HEK293 (cell line): Measurements from ENCODE around the gene EDAR.

ENCODE experiments used
- CTCF ChIA-PET: fragments of 350-600 bp; formaldehyde crosslinking; extraction: SDS; loops from one replicate; lab custom pipeline; 2021; ENCODE audit warnings: antibody characterized with exemption; lab: Yijun Ruan, JAX
- POLR2A ChIA-PET: fragments of 300-600 bp; formaldehyde crosslinking; extraction: SDS; loops from one replicate; lab custom pipeline; 2020; ENCODE audit warnings: antibody characterized with exemption, inconsistent platforms; lab: Yijun Ruan, JAX
- H3K27ac ChIP-seq: fragments of 200-500 bp; sonication (Bioruptor generic); 2 replicates; pipeline ENCODE4 v1.5.1; 2014; ENCODE audit warnings: low read depth, low read length, control low read depth, inconsistent platforms; ENCODE audit errors: extremely low read depth
- H3K36me3 ChIP-seq, 2 experiments: fragments of 200-500 bp in 1 of 2; sonication (Bioruptor generic) in 1 of 2; 1 replicate in 1 of 2; 2 replicates in 1 of 2; pipeline ENCODE4 v1.5.1; 2014 to 2017; ENCODE audit warnings: inconsistent platforms in 2 of 2, low read length in 2 of 2; ENCODE audit not compliant: control insufficient read depth in 2 of 2, insufficient read depth in 1 of 2
- H3K4me1 ChIP-seq: fragments of 200-500 bp; sonication (Bioruptor generic); 2 replicates; pipeline ENCODE4 v1.5.1; 2014; ENCODE audit warnings: mild to moderate bottlenecking, low read length, inconsistent platforms; ENCODE audit not compliant: control insufficient read depth, insufficient read depth
- H3K4me3 ChIP-seq: 2 replicates; pipeline ENCODE4 v1.5.1; 2011; ENCODE audit warnings: low read depth, mild to moderate bottlenecking, control low read depth, low read length, moderate library complexity
- H3K9me3 ChIP-seq: fragments of 200-500 bp; sonication (Bioruptor generic); 2 replicates; pipeline ENCODE4 v1.5.1; 2014; ENCODE audit warnings: low read depth, low read length, inconsistent platforms; ENCODE audit not compliant: control insufficient read depth, insufficient read depth
- GLIS2 ChIP-seq: fragments of 450-650 bp; formaldehyde crosslinking; IDR thresholded peaks from 2 replicates; pipeline ENCODE4 v1.5.1; 2016; ENCODE audit warnings: missing biosample characterization, missing genetic modification characterization
- HOXD13 ChIP-seq: sonication (generic); formaldehyde crosslinking; IDR thresholded peaks from 2 replicates; pipeline ENCODE4 v1.8.0; 2022; ENCODE audit warnings: missing genetic modification reagents, borderline replicate concordance
- PRDM2 ChIP-seq: fragments of 450-650 bp; formaldehyde crosslinking; IDR thresholded peaks from 2 replicates; pipeline ENCODE4 v1.5.1; 2016; ENCODE audit warnings: missing biosample characterization, missing genetic modification characterization, borderline replicate concordance
- SP3 ChIP-seq: fragments of 450-650 bp; formaldehyde crosslinking; IDR thresholded peaks from 2 replicates; pipeline ENCODE4 v1.5.1; 2016; ENCODE audit warnings: missing biosample characterization, missing genetic modification characterization
- ZBTB8A ChIP-seq: fragments of 450-650 bp; formaldehyde crosslinking; IDR thresholded peaks from 2 replicates; pipeline ENCODE4 v1.5.1; 2016; ENCODE audit warnings: missing biosample characterization, missing genetic modification characterization
- ZFP3 ChIP-seq: fragments of 450-650 bp; formaldehyde crosslinking; IDR thresholded peaks from 2 replicates; pipeline ENCODE4 v1.5.1; 2016; ENCODE audit warnings: low read depth, missing biosample characterization, missing genetic modification characterization
- ZNF10 ChIP-seq: fragments of 450-650 bp; formaldehyde crosslinking; IDR thresholded peaks from 2 replicates; pipeline ENCODE4 v1.5.1; 2017; ENCODE audit warnings: missing biosample characterization, missing genetic modification characterization
- ZNF112 ChIP-seq: fragments of 450-650 bp; formaldehyde crosslinking; IDR thresholded peaks from 2 replicates; pipeline ENCODE4 v1.5.0; 2017; ENCODE audit warnings: missing biosample characterization, missing genetic modification characterization
- ZNF184 ChIP-seq: fragments of 450-650 bp; IDR thresholded peaks from 2 replicates; pipeline ENCODE4 v1.5.1; 2018; ENCODE audit warnings: missing biosample characterization, mild to moderate bottlenecking, missing genetic modification characterization
- ZNF19 ChIP-seq: fragments of 450-650 bp; formaldehyde crosslinking; IDR thresholded peaks from 2 replicates; pipeline ENCODE4; 2016; ENCODE audit warnings: missing biosample characterization, missing genetic modification characterization, low read depth
- ZNF24 ChIP-seq: fragments of 450-650 bp; formaldehyde crosslinking; IDR thresholded peaks from 2 replicates; pipeline ENCODE4 v1.5.1; 2016; ENCODE audit warnings: missing biosample characterization, missing genetic modification characterization
- ZNF266 ChIP-seq: fragments of 450-650 bp; formaldehyde crosslinking; IDR thresholded peaks from 2 replicates; pipeline ENCODE4 v1.5.1; 2016; ENCODE audit warnings: missing biosample characterization, missing genetic modification characterization, low read depth
- ZNF274 ChIP-seq, 2 experiments: fragments of 200-500 bp in 1 of 2; fragments of 450-650 bp in 1 of 2; sonication (Bioruptor generic) in 1 of 2; formaldehyde crosslinking in 1 of 2; IDR thresholded peaks; 2 replicates each; pipeline versions ENCODE4 v1.5.1 to v1.6.1; 2014 to 2016; ENCODE audit warnings: borderline replicate concordance in 1 of 2, inconsistent platforms in 1 of 2, low read length in 1 of 2, missing biosample characterization in 1 of 2, missing genetic modification characterization in 1 of 2
- ZNF292 ChIP-seq: fragments of 450-650 bp; formaldehyde crosslinking; IDR thresholded peaks from 2 replicates; pipeline ENCODE4 v1.5.1; 2016; ENCODE audit warnings: low read depth, missing biosample characterization, missing genetic modification characterization, borderline replicate concordance
- ZNF362 ChIP-seq: fragments of 450-650 bp; formaldehyde crosslinking; IDR thresholded peaks from 2 replicates; pipeline ENCODE4 v1.5.1; 2016; ENCODE audit warnings: missing biosample characterization, missing genetic modification characterization
- ZNF37A ChIP-seq: fragments of 450-650 bp; IDR thresholded peaks from 2 replicates; pipeline ENCODE4 v1.5.1; 2018; ENCODE audit warnings: missing biosample characterization, missing genetic modification characterization
- ZNF391 ChIP-seq: fragments of 450-650 bp; formaldehyde crosslinking; IDR thresholded peaks from 2 replicates; pipeline ENCODE4 v1.5.1; 2016; ENCODE audit warnings: low read depth, missing biosample characterization, missing genetic modification characterization, borderline replicate concordance
- ZNF423 ChIP-seq: fragments of 450-650 bp; formaldehyde crosslinking; IDR thresholded peaks from 2 replicates; pipeline ENCODE4 v1.5.1; 2016; ENCODE audit warnings: missing biosample characterization, missing genetic modification characterization
- ZNF596 ChIP-seq: fragments of 450-650 bp; IDR thresholded peaks from 2 replicates; pipeline ENCODE4 v1.5.0; 2018; ENCODE audit warnings: missing biosample characterization, mild to moderate bottlenecking, missing genetic modification characterization, moderate library complexity
- ZNF610 ChIP-seq: fragments of 450-650 bp; formaldehyde crosslinking; IDR thresholded peaks from 2 replicates; pipeline ENCODE4 v1.5.1; 2016; ENCODE audit warnings: missing biosample characterization, missing genetic modification characterization, borderline replicate concordance
- ZNF658 ChIP-seq: fragments of 450-650 bp; formaldehyde crosslinking; IDR thresholded peaks from 2 replicates; pipeline ENCODE4; 2016; ENCODE audit warnings: missing biosample characterization, missing genetic modification characterization
- ZNF791 ChIP-seq: fragments of 450-650 bp; formaldehyde crosslinking; IDR thresholded peaks from 2 replicates; pipeline ENCODE4 v1.5.1; 2016; ENCODE audit warnings: missing biosample characterization, missing genetic modification characterization
- ZNF792 ChIP-seq: fragments of 450-650 bp; formaldehyde crosslinking; IDR thresholded peaks from 2 replicates; pipeline ENCODE4 v1.5.1; 2016; ENCODE audit warnings: missing biosample characterization, missing genetic modification characterization
- ZNF843 ChIP-seq: fragments of 450-650 bp; formaldehyde crosslinking; IDR thresholded peaks from 2 replicates; pipeline ENCODE4 v1.5.1; 2016; ENCODE audit warnings: missing biosample characterization, missing genetic modification characterization
- ZSCAN18 ChIP-seq: fragments of 450-650 bp; formaldehyde crosslinking; IDR thresholded peaks from 2 replicates; pipeline ENCODE4 v1.5.1; 2016; ENCODE audit warnings: missing biosample characterization, missing genetic modification characterization

EDAR gene

GRCh38 chr2:108942888-108943287, 46.1 kb downstream of the EDAR start (continued):
- TF ChIP-seq ZSCAN18 (tag by site-specific recombination) (no peak), ZNF658 (tag by site-specific recombination) (no peak), GLIS2 (no peak), ZNF37A (tag by site-specific recombination) (no peak)

GRCh38 chr2:108942231-108942825, 46.7 kb downstream of the EDAR start:
- POLR2A ChIA-PET: no interaction called here
- Histone ChIP-seq H3K36me3 (no peaks in the 10 kb centered on the region), H3K9me3 (no peaks in the 10 kb centered on the region), H3K4me3 (no peak overlapping the region), H3K27ac (no peak overlapping the region), H3K4me1 (no peaks in the 10 kb centered on the region)
- CTCF ChIA-PET: interaction anchor here (0.6 kb wide), 1 partner anchor 78 kb away, joined by 3 read pairs; no protein-coding TSS in a partner anchor
- TF ChIP-seq ZNF24 (tag by site-specific recombination): no peak
- no peak for TF ChIP-seq SP3 (tag by site-specific recombination)
- TF ChIP-seq ZBTB8A: no peak
- TF ChIP-seq ZNF274 (IDR thresholded peaks at IDR 0.05; ENCODE audit: low read length): no peak
- no peak for TF ChIP-seq ZNF274 (tag by site-specific recombination; IDR thresholded peaks at IDR 0.05; ENCODE audit: borderline replicate concordance)
- TF ChIP-seq ZNF791 (tag by site-specific recombination): no peak
- TF ChIP-seq ZNF596 (tag by site-specific recombination): no peak
- TF ChIP-seq ZNF423 (tag by site-specific recombination): no peak
- TF ChIP-seq ZNF362 (tag by site-specific recombination): no peak
- TF ChIP-seq ZNF843: no peak
- no peak for TF ChIP-seq ZNF19 (tag by site-specific recombination)

- H3K9me3 ChIP-seq: no peaks in the 10 kb centered on the region
- POLR2A ChIA-PET: no interaction called here
- TF ChIP-seq ZNF184 (tag by site-specific recombination) (no peak), ZNF10 (tag by site-specific recombination) (no peak), ZNF292 (tag by site-specific recombination) (no peak), ZNF610 (tag by site-specific recombination) (no peak), ZFP3 (tag by site-specific recombination) (no peak), ZNF266 (tag by site-specific recombination) (no peak), ZBTB8A (no peak), ZNF391 (tag by site-specific recombination) (no peak), ZNF792 (tag by site-specific recombination) (no peak), ZNF112 (tag by site-specific recombination) (no peak), PRDM2 (tag by site-specific recombination) (no peak), HOXD13 (no peak), ZNF658 (tag by site-specific recombination) (no peak), ZNF274 (IDR thresholded peaks at IDR 0.05; ENCODE audit: low read length) (no peak), ZNF274 (tag by site-specific recombination; IDR thresholded peaks at IDR 0.05; ENCODE audit: borderline replicate concordance) (no peak)
These were observed 47.3 kb downstream of the EDAR start for GRCh38 chr2:108941767-108942166.

More at GRCh38 chr2:108941767-108942166, 47.3 kb downstream of the EDAR start:
- H3K27ac ChIP-seq: no peak overlapping the region
- H3K36me3 ChIP-seq: no peaks in the 10 kb centered on the region
- no peaks in the 10 kb centered on the region for H3K4me1 ChIP-seq
- CTCF ChIA-PET: interaction anchor here (0.6 kb wide), 2 partner anchors 78 to 84 kb away, joined by 3 read pairs; no protein-coding TSS in a partner anchor
- no peak overlapping the region for H3K4me3 ChIP-seq
